Left colon (tissue), 2 donors: ENCODE measurements around the gene USP37. TPM values are rescaled to one million over a fixed set of nuclear protein-coding genes. Genes with fewer than 3 reads are reported as not detected.
A peak's percentile ranks its signal among the peaks of the same experiment; 100 is the strongest.
"Not testable (repeated sequence)": the region's sequence is repeated elsewhere in the genome, so short reads cannot be mapped to it uniquely, and the experiment has no call there.

Experiments used
- ATAC-seq: fragments of 200-7000 bp; cut with Tn5 transposase; one replicate; pipeline ENCODE4 v1.9.1; 2020; ENCODE audit warnings: mild to moderate bottlenecking, moderate library complexity
- DNase-seq, 2 donors: peaks; one replicate each; pipeline ENCODE4 v3.0.0-alpha.2; 2020
- intact Hi-C, 2 donors: fragments of 100-400 bp; cut with DNase I in 1 of 2; cut with micrococcal nuclease in 1 of 2; formaldehyde crosslinking; loops; one replicate each; pipeline versions ENCODE4 v1.11.2 to v1.14.0; 2022; cut with DNase I, micrococcal nuclease
- total RNA-seq, 2 donors: library from RNA; stranded (reverse); fragmentation: NEBNext Ultra II Directional; extraction: Animal tissue kit (Norgen Biotek cat#: 25700); gene quantifications; one replicate each; pipeline ENCODE4 v1.2.1, GENCODE V29; 2021
- donor health status: DM: no; HTN: no; CAD: no.
- donor health status: DM: yes; HTN: yes; CAD: no.

Gene USP37
- total RNA-seq, 2 donors from 2014 or later, result 9.3 to 14.6 TPM

- intact Hi-C loops, result no loop called here
- ATAC-seq (no peak), DNase-seq (no peak)
These were observed 4.1 kb downstream of the USP37 start for GRCh38 chr2:218564056-218564455.

GRCh38 chr2:218558986-218559385 is 9.2 kb downstream of the USP37 start:
- intact Hi-C loops, result no loop called here
- no peak for ATAC-seq
- no peak for DNase-seq

GRCh38 chr2:218557941-218558340 is 10.2 kb downstream of the USP37 start:
- no peak for DNase-seq
- ATAC-seq, result no peak
- intact Hi-C loops, result no loop called here

GRCh38 chr2:218555527-218555926 is 12.6 kb downstream of the USP37 start:
- DNase-seq (no peak), ATAC-seq (no peak)
- intact Hi-C loops, result no loop called here

GRCh38 chr2:218554225-218554624 is 13.9 kb downstream of the USP37 start:
- ATAC-seq, intact Hi-C loops, DNase-seq: not testable (repeated sequence)

- DNase-seq (no peak), ATAC-seq (no peak)
- intact Hi-C loops, result no loop called here
These were observed 20.2 kb downstream of the USP37 start for GRCh38 chr2:218547978-218548377.

- intact Hi-C loops, result no loop called here
- ATAC-seq (no peak), DNase-seq (no peak)
These were observed 20.6 kb downstream of the USP37 start for GRCh38 chr2:218547511-218547910.

GRCh38 chr2:218546012-218546411 is 22.1 kb downstream of the USP37 start:
- ATAC-seq (no peak), DNase-seq (no peak)
- intact Hi-C loops, result no loop called here

GRCh38 chr2:218540015-218540414 is 28.1 kb downstream of the USP37 start:
- no peak for DNase-seq
- intact Hi-C loops, result no loop called here
- no peak for ATAC-seq

- ATAC-seq (no peak), DNase-seq (no peak)
- intact Hi-C loops, result no loop called here
These were observed 31.2 kb downstream of the USP37 start for GRCh38 chr2:218536804-218537494.

GRCh38 chr2:218529990-218530389 is 38.2 kb downstream of the USP37 start:
- DNase-seq (no peak), ATAC-seq (no peak)
- intact Hi-C loops, result no loop called here

GRCh38 chr2:218528409-218528808 is 39.7 kb downstream of the USP37 start:
- intact Hi-C loops, DNase-seq, ATAC-seq: not testable (repeated sequence)

GRCh38 chr2:218523651-218524050 is 44.5 kb downstream of the USP37 start:
- intact Hi-C loops, result no loop called here
- DNase-seq, result no peak
- ATAC-seq, result no peak

- intact Hi-C loops, result no loop called here
- no peak for ATAC-seq
These were observed 49.3 kb downstream of the USP37 start for GRCh38 chr2:218518876-218519275.

GRCh38 chr2:218517434-218518206 is 50.5 kb downstream of the USP37 start:
- intact Hi-C loops, result no loop called here
- ATAC-seq, result no peak
- DNase-seq, result no peak

More at GRCh38 chr2:218518876-218519275, 49.3 kb downstream of the USP37 start:
- DNase-seq, result no peak

GRCh38 chr2:218516614-218517013 is 51.5 kb downstream of the USP37 start:
- intact Hi-C loops, result no loop called here
- DNase-seq (no peak), ATAC-seq (peak; percentile 30)

GRCh38 chr2:218513676-218514075 is 54.5 kb downstream of the USP37 start:
- ATAC-seq (no peak), DNase-seq (no peak)
- intact Hi-C loops, result no loop called here

- ATAC-seq (no peak), DNase-seq (no peak)
- intact Hi-C loops, result no loop called here
These were observed 59.9 kb downstream of the USP37 start for GRCh38 chr2:218508299-218508698.

GRCh38 chr2:218505754-218506371 is 62.3 kb downstream of the USP37 start:
- ATAC-seq (no peak), DNase-seq (no peak)
- intact Hi-C loops, result no loop called here

- DNase-seq (no peak), ATAC-seq (no peak)
- intact Hi-C loops, result no loop called here
These were observed 66.5 kb downstream of the USP37 start for GRCh38 chr2:218501665-218502064.
